ENCODE data around the gene SGCD. TPM values are rescaled to one million over a fixed set of nuclear protein-coding genes. Genes with fewer than 3 reads are reported as not detected.
"Not testable (repeated sequence)": the region's sequence is repeated elsewhere in the genome, so short reads cannot be mapped to it uniquely, and the experiment has no call there.

SGCD gene
- total and polyA plus RNA-seq, 4 donors = 7.8 to 32.5 (median 24.9) TPM

GRCh38 chr5:156647034-156647451 is 320.1 kb downstream of the SGCD start:
- Histone ChIP-seq H3K4me1 (ENCODE audit: control insufficient read depth, insufficient read depth, low read length) (no peaks in the 10 kb centered on the region), H3K36me3 (ENCODE audit: control insufficient read depth, insufficient read depth, low read length) (no peaks in the 10 kb centered on the region), H3K27ac (ENCODE audit: low read depth, low read length) (no peak overlapping the region), H3K4me3 (ENCODE audit: low read depth, low read length) (no peak overlapping the region), H3K27me3 (ENCODE audit: control insufficient read depth, insufficient read depth, low read length) (no peaks in the 10 kb centered on the region), H3K9me3 (ENCODE audit: control insufficient read depth, insufficient read depth, low read length) (no peaks in the 10 kb centered on the region)
- peak in 1 of 6 donors; percentile 7 for DNase-seq (ENCODE audit: low read depth in 4 of 6, low spot score in 6 of 6)
- WGBS (ENCODE audit: insufficient coverage) = 26% methylated on average over 2 of the region's 4 CpGs

- no peaks in the 10 kb centered on the region for H3K27me3 ChIP-seq (ENCODE audit: control insufficient read depth, insufficient read depth, low read length)
- H3K4me1 ChIP-seq (ENCODE audit: control insufficient read depth, insufficient read depth, low read length) = no peaks in the 10 kb centered on the region
- DNase-seq (ENCODE audit: low read depth in 4 of 6, low spot score in 6 of 6) = no peak
- no peak overlapping the region for H3K4me3 ChIP-seq (ENCODE audit: low read depth, low read length)
- no peaks in the 10 kb centered on the region for H3K9me3 ChIP-seq (ENCODE audit: control insufficient read depth, insufficient read depth, low read length)
- no peak overlapping the region for H3K27ac ChIP-seq (ENCODE audit: low read depth, low read length)
- no peaks in the 10 kb centered on the region for H3K36me3 ChIP-seq (ENCODE audit: control insufficient read depth, insufficient read depth, low read length)
Observed at GRCh38 chr5:156654444-156654843, 327.5 kb downstream of the SGCD start.

- H3K36me3 ChIP-seq (ENCODE audit: control insufficient read depth, insufficient read depth, low read length) = no peaks in the 10 kb centered on the region
- no peak for DNase-seq (ENCODE audit: low read depth in 4 of 6, low spot score in 6 of 6)
- no peak overlapping the region for H3K4me3 ChIP-seq (ENCODE audit: low read depth, low read length)
- H3K27me3 ChIP-seq (ENCODE audit: control insufficient read depth, insufficient read depth, low read length) = no peaks in the 10 kb centered on the region
- H3K4me1 ChIP-seq (ENCODE audit: control insufficient read depth, insufficient read depth, low read length) = no peaks in the 10 kb centered on the region
- no peaks in the 10 kb centered on the region for H3K9me3 ChIP-seq (ENCODE audit: control insufficient read depth, insufficient read depth, low read length)
- H3K27ac ChIP-seq (ENCODE audit: low read depth, low read length) = no peak overlapping the region
- WGBS (ENCODE audit: insufficient coverage) = no CpG with 5 or more reads among the region's 4 CpGs
Observed at GRCh38 chr5:156655732-156656131, 328.8 kb downstream of the SGCD start.

- H3K9me3 ChIP-seq (ENCODE audit: control insufficient read depth, insufficient read depth, low read length); H3K4me1 ChIP-seq (ENCODE audit: control insufficient read depth, insufficient read depth, low read length); H3K36me3 ChIP-seq (ENCODE audit: control insufficient read depth, insufficient read depth, low read length); H3K4me3 ChIP-seq (ENCODE audit: low read depth, low read length); DNase-seq (ENCODE audit: low read depth in 4 of 6, low spot score in 6 of 6); H3K27ac ChIP-seq (ENCODE audit: low read depth, low read length); H3K27me3 ChIP-seq (ENCODE audit: control insufficient read depth, insufficient read depth, low read length): not testable (repeated sequence)
- no CpG with 5 or more reads among the region's 10 CpGs for WGBS (ENCODE audit: insufficient coverage)
Observed at GRCh38 chr5:156664832-156665231, 337.9 kb downstream of the SGCD start.

GRCh38 chr5:156666686-156667085 is 339.7 kb downstream of the SGCD start:
- H3K27ac ChIP-seq (ENCODE audit: low read depth, low read length); H3K9me3 ChIP-seq (ENCODE audit: control insufficient read depth, insufficient read depth, low read length); H3K4me3 ChIP-seq (ENCODE audit: low read depth, low read length); H3K4me1 ChIP-seq (ENCODE audit: control insufficient read depth, insufficient read depth, low read length); H3K36me3 ChIP-seq (ENCODE audit: control insufficient read depth, insufficient read depth, low read length); H3K27me3 ChIP-seq (ENCODE audit: control insufficient read depth, insufficient read depth, low read length); DNase-seq (ENCODE audit: low read depth in 4 of 6, low spot score in 6 of 6): not testable (repeated sequence)
- no CpG with 5 or more reads among the region's 3 CpGs for WGBS (ENCODE audit: insufficient coverage)

- Histone ChIP-seq H3K27ac (ENCODE audit: low read depth, low read length) (no peak overlapping the region), H3K9me3 (ENCODE audit: control insufficient read depth, insufficient read depth, low read length) (no peaks in the 10 kb centered on the region), H3K36me3 (ENCODE audit: control insufficient read depth, insufficient read depth, low read length) (no peaks in the 10 kb centered on the region), H3K4me1 (ENCODE audit: control insufficient read depth, insufficient read depth, low read length) (no peaks in the 10 kb centered on the region), H3K27me3 (ENCODE audit: control insufficient read depth, insufficient read depth, low read length) (no peaks in the 10 kb centered on the region), H3K4me3 (ENCODE audit: low read depth, low read length) (no peak overlapping the region)
- WGBS (ENCODE audit: insufficient coverage) = 100% methylated on average over 1 of the region's 3 CpGs
- DNase-seq (ENCODE audit: low read depth in 4 of 6, low spot score in 6 of 6) = no peak
Observed at GRCh38 chr5:156667616-156668015, 340.7 kb downstream of the SGCD start.

GRCh38 chr5:156669416-156669815 is 342.5 kb downstream of the SGCD start:
- Histone ChIP-seq H3K4me3 (ENCODE audit: low read depth, low read length) (no peak overlapping the region), H3K36me3 (ENCODE audit: control insufficient read depth, insufficient read depth, low read length) (no peaks in the 10 kb centered on the region)
- no peak for DNase-seq (ENCODE audit: low read depth in 4 of 6, low spot score in 6 of 6)

GRCh38 chr5:156670615-156671014 is 343.7 kb downstream of the SGCD start:
- H3K9me3 ChIP-seq (ENCODE audit: control insufficient read depth, insufficient read depth, low read length) = no peaks in the 10 kb centered on the region
- H3K4me3 ChIP-seq (ENCODE audit: low read depth, low read length) = no peak overlapping the region
- DNase-seq (ENCODE audit: low read depth in 4 of 6, low spot score in 6 of 6) = no peak
- H3K4me1 ChIP-seq (ENCODE audit: control insufficient read depth, insufficient read depth, low read length) = no peaks in the 10 kb centered on the region
- H3K27ac ChIP-seq (ENCODE audit: low read depth, low read length) = no peak overlapping the region
- no peaks in the 10 kb centered on the region for H3K36me3 ChIP-seq (ENCODE audit: control insufficient read depth, insufficient read depth, low read length)
- WGBS (ENCODE audit: insufficient coverage) = 88% methylated on average over 1 of the region's 2 CpGs
- H3K27me3 ChIP-seq (ENCODE audit: control insufficient read depth, insufficient read depth, low read length) = no peaks in the 10 kb centered on the region

More at GRCh38 chr5:156669416-156669815, 342.5 kb downstream of the SGCD start:
- no peak overlapping the region for H3K27ac ChIP-seq (ENCODE audit: low read depth, low read length)
- H3K4me1 ChIP-seq (ENCODE audit: control insufficient read depth, insufficient read depth, low read length) = no peaks in the 10 kb centered on the region
- H3K27me3 ChIP-seq (ENCODE audit: control insufficient read depth, insufficient read depth, low read length) = no peaks in the 10 kb centered on the region
- H3K9me3 ChIP-seq (ENCODE audit: control insufficient read depth, insufficient read depth, low read length) = no peaks in the 10 kb centered on the region

GRCh38 chr5:156675395-156675794 is 348.4 kb downstream of the SGCD start:
- no peaks in the 10 kb centered on the region for H3K27me3 ChIP-seq (ENCODE audit: control insufficient read depth, insufficient read depth, low read length)
- H3K4me1 ChIP-seq (ENCODE audit: control insufficient read depth, insufficient read depth, low read length) = peaks cover 5% of the 10 kb centered on the region
- H3K27ac ChIP-seq (ENCODE audit: low read depth, low read length) = no peak overlapping the region
- DNase-seq (ENCODE audit: low read depth in 4 of 6, low spot score in 6 of 6) = no peak
- no peak overlapping the region for H3K4me3 ChIP-seq (ENCODE audit: low read depth, low read length)
- no peaks in the 10 kb centered on the region for H3K9me3 ChIP-seq (ENCODE audit: control insufficient read depth, insufficient read depth, low read length)
- H3K36me3 ChIP-seq (ENCODE audit: control insufficient read depth, insufficient read depth, low read length) = no peaks in the 10 kb centered on the region

GRCh38 chr5:156677963-156678362 is 351.0 kb downstream of the SGCD start:
- Histone ChIP-seq H3K27me3 (ENCODE audit: control insufficient read depth, insufficient read depth, low read length) (no peaks in the 10 kb centered on the region), H3K4me3 (ENCODE audit: low read depth, low read length) (no peak overlapping the region), H3K4me1 (ENCODE audit: control insufficient read depth, insufficient read depth, low read length) (peaks cover 5% of the 10 kb centered on the region), H3K9me3 (ENCODE audit: control insufficient read depth, insufficient read depth, low read length) (no peaks in the 10 kb centered on the region), H3K36me3 (ENCODE audit: control insufficient read depth, insufficient read depth, low read length) (no peaks in the 10 kb centered on the region), H3K27ac (ENCODE audit: low read depth, low read length) (no peak overlapping the region)
- DNase-seq (ENCODE audit: low read depth in 4 of 6, low spot score in 6 of 6) = no peak
- no CpG with 5 or more reads among the region's 1 CpG for WGBS (ENCODE audit: insufficient coverage)
